Measurements from ENCODE around the gene ZNF275. TPM values are rescaled to one million over a fixed set of nuclear protein-coding genes. Genes with fewer than 3 reads are reported as not detected.

The ZNF275 gene
- total RNA-seq, 2 experiments from 2014 or later, result 19.6 to 20.2 TPM

DNA sequence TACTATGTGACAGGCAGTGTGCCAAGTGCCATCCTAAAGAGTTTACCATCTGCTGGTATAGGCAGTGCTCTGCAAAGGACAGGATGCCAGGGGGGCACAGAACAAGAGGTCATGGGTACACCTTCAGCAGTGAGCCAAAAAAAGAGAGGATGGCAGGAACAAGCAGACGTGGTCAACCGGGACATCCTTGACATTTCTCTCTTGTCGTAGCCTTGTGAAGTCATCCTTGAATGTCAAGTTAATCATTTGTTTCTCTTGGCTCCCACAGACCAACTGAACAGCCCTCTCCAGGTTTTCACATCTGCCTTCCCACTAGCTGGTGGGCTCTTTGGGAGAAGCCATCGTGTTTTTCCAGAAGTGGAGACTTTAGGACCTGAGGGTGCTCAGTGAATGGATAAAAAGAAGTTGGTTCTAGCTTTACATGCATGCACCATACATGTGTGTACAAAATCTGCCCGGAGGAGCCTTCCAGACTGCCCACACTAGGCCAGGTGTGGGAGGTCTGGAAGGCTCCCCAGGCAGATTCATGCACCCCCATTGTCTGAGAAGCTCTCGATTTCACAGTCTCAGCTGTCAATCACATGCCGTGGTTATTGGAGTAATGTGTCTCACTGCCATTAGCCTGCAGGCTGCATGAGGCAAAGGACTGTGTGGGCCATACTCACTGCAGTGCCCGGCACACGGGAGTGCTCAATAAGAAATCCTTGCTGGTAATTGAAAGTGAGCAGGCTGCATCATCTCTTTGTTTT lies 28.8 kb upstream of the ZNF275 start:
- no TSS peak for BruUV-seq (replicated peaks)
- intact Hi-C loops (cut with micrococcal nuclease; ENCODE audit: unreplicated experiment), result no loop called here
- POLR2A ChIA-PET, result interaction anchor here (0.8 kb wide), 1 partner anchor 10 kb away, joined by 3 read pairs; no protein-coding TSS in a partner anchor

DNA sequence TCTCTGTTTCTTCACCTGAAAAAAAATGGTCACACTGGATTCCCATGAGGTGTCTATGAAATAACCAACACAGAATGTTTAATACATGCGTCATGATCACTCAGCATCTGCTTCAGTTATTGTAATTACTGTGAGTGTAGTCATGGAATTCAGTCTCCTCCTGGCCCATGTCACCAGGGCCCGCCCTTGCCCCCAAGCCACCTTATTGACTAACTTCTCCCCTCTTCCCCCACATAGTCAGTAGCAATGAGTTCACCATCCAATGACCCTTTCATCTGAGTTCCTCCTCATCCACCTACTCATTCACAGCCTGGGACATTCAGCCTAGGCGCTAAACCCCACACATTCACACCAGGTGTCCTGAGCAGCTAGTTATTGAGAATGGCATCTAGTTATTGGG lies 28.0 kb upstream of the ZNF275 start:
- Histone ChIP-seq H3K27ac (ENCODE audit: low read depth, low read length, poor library complexity, severe bottlenecking) (no peak overlapping the region), H3K9me2 (ENCODE audit: insufficient read depth, low read length) (no peaks in the 10 kb centered on the region), H3K4me3 (ENCODE audit: low read depth, low read length, poor library complexity, severe bottlenecking) (no peak overlapping the region), H3K4me1 (ENCODE audit: insufficient read depth, low read length, poor library complexity, severe bottlenecking) (peaks cover 13% of the 10 kb centered on the region), H3K79me2 (ENCODE audit: insufficient read depth, low read depth, low read length) (no peaks in the 10 kb centered on the region), H2AFZ (ENCODE audit: low read length) (no peak overlapping the region), H4K20me1 (ENCODE audit: insufficient read depth, low read length) (no peaks in the 10 kb centered on the region), H3K36me3 (ENCODE audit: insufficient read depth, low read length) (no peaks in the 10 kb centered on the region), H3K9me3 (ENCODE audit: low read length) (no peaks in the 10 kb centered on the region), H3K4me2 (ENCODE audit: low read length) (no peak overlapping the region)
- no peak for DNase-seq (ENCODE audit: low spot score)
- TF ChIP-seq EZH2phosphoT487 (IDR thresholded peaks at IDR 0.05; ENCODE audit: borderline replicate concordance, low read depth, low read length) (no peak), CTCF (conservative IDR thresholded peaks at IDR 0.05; ENCODE audit: low read length) (no peak)
- ChIA-PET CTCF (ENCODE audit: unreplicated experiment) (no interaction called here), POLR2A (no interaction called here)
- intact Hi-C loops (cut with micrococcal nuclease; ENCODE audit: unreplicated experiment), result no loop called here
- BruUV-seq (replicated peaks), result no TSS peak

More for the DNA sequence above, 28.8 kb upstream of the ZNF275 start:
- Histone ChIP-seq H3K79me2 (ENCODE audit: insufficient read depth, low read depth, low read length) (no peaks in the 10 kb centered on the region), H3K4me2 (ENCODE audit: low read length) (no peak overlapping the region), H3K4me3 (ENCODE audit: low read depth, low read length, poor library complexity, severe bottlenecking) (no peak overlapping the region), H2AFZ (ENCODE audit: low read length) (no peak overlapping the region), H3K9me3 (ENCODE audit: low read length) (no peaks in the 10 kb centered on the region), H3K36me3 (ENCODE audit: insufficient read depth, low read length) (no peaks in the 10 kb centered on the region), H3K27ac (ENCODE audit: low read depth, low read length, poor library complexity, severe bottlenecking) (no peak overlapping the region), H3K4me1 (ENCODE audit: insufficient read depth, low read length, poor library complexity, severe bottlenecking) (peaks cover 13% of the 10 kb centered on the region), H3K9me2 (ENCODE audit: insufficient read depth, low read length) (no peaks in the 10 kb centered on the region), H4K20me1 (ENCODE audit: insufficient read depth, low read length) (no peaks in the 10 kb centered on the region)
- DNase-seq (ENCODE audit: low spot score), result no peak
- TF ChIP-seq CTCF (conservative IDR thresholded peaks at IDR 0.05; ENCODE audit: low read length) (no peak), EZH2phosphoT487 (IDR thresholded peaks at IDR 0.05; ENCODE audit: borderline replicate concordance, low read depth, low read length) (no peak)
- CTCF ChIA-PET (ENCODE audit: unreplicated experiment), result no interaction called here

DNA sequence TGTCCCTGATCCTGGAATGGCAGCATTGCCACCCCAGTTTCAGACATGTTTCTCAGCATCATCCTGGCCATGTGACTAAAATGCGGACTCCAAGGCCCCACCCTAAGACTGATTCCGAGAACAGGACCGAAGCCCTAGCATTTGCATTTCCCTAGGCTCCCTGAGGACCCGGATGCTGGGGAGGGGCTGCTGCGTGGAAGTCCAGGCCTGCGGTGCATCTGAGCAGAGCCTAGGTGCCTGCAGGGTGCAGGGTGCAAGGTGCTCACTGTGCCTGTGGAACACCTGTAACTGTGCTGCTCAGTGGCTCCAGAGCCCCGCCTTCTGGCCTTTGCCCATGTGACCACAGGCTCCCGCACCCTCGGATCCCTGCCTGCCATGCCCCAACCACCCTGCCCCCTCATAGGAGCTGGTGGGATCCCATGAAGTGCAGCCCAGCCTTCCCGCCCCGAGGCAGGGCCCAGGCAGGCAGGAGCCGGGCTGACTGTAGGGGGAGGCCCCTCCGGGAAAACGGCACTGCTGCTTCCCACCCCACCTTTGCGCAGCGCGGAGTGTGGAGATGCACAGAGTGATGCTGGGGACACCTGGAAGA lies 27.3 kb upstream of the ZNF275 start:
- intact Hi-C loops (cut with micrococcal nuclease; ENCODE audit: unreplicated experiment), result no loop called here
- H2AFZ ChIP-seq (ENCODE audit: low read length), result no peak overlapping the region
- no TSS peak for BruUV-seq (replicated peaks)

More for the DNA sequence above, 27.3 kb upstream of the ZNF275 start:
- no peaks in the 10 kb centered on the region for H3K79me2 ChIP-seq (ENCODE audit: insufficient read depth, low read depth, low read length)
- H3K9me2 ChIP-seq (ENCODE audit: insufficient read depth, low read length), result no peaks in the 10 kb centered on the region
- no peaks in the 10 kb centered on the region for H3K36me3 ChIP-seq (ENCODE audit: insufficient read depth, low read length)
- no peaks in the 10 kb centered on the region for H4K20me1 ChIP-seq (ENCODE audit: insufficient read depth, low read length)
- H3K4me3 ChIP-seq (ENCODE audit: low read depth, low read length, poor library complexity, severe bottlenecking), result no peak overlapping the region
- DNase-seq (ENCODE audit: low spot score), result no peak
- ChIA-PET POLR2A (no interaction called here), CTCF (ENCODE audit: unreplicated experiment) (no interaction called here)
- H3K4me2 ChIP-seq (ENCODE audit: low read length), result no peak overlapping the region
- TF ChIP-seq CTCF (conservative IDR thresholded peaks at IDR 0.05; ENCODE audit: low read length) (no peak), EZH2phosphoT487 (IDR thresholded peaks at IDR 0.05; ENCODE audit: borderline replicate concordance, low read depth, low read length) (no peak)
- no peak overlapping the region for H3K27ac ChIP-seq (ENCODE audit: low read depth, low read length, poor library complexity, severe bottlenecking)
- H3K4me1 ChIP-seq (ENCODE audit: insufficient read depth, low read length, poor library complexity, severe bottlenecking), result peaks cover 13% of the 10 kb centered on the region
- no peaks in the 10 kb centered on the region for H3K9me3 ChIP-seq (ENCODE audit: low read length)
